Naive thymus-derived CD4-positive, alpha-beta T cell (primary cell): ENCODE results near the gene SUB1. TPM values are rescaled to one million over a fixed set of nuclear protein-coding genes. Genes with fewer than 3 reads are reported as not detected.
A peak's percentile ranks its signal among the peaks of the same experiment; 100 is the strongest.

ENCODE experiments used
- ATAC-seq: fragments of 150-1000 bp; cut with Tn5 transposase; 2 replicates; pipeline ENCODE4 v1.10.0; 2021; ENCODE audit warnings: mild to moderate bottlenecking, moderate library complexity
- CTCF ChIA-PET: fragments of 350-600 bp; sonication (Branson Sonifier 250); formaldehyde crosslinking; loops from one replicate; lab custom pipeline; 2021; ENCODE audit warnings: antibody characterized with exemption; lab: Charles Lee
- POLR2A ChIA-PET: fragments of 350-600 bp; sonication (Branson Sonifier 250); formaldehyde crosslinking; loops from one replicate; lab custom pipeline; 2021; ENCODE audit warnings: antibody characterized with exemption, inconsistent platforms; lab: Charles Lee
- DNase-seq, 9 donors: peaks; one replicate each; pipeline versions ENCODE4 v3.0.0 to v3.0.0-alpha.2; 2020 to 2022; ENCODE audit warnings: mixed read lengths in 1 of 9
- H3K27ac ChIP-seq: one replicate; pipeline ENCODE4 v1.7.0; 2013; ENCODE audit warnings: mild to moderate bottlenecking, low read depth, low read length, moderate library complexity
- H3K27me3 ChIP-seq, 2 donors: one replicate each; pipeline ENCODE4 v1.7.0; 2013; ENCODE audit warnings: low read length in 2 of 2, mild to moderate bottlenecking in 2 of 2, moderate library complexity in 2 of 2; ENCODE audit not compliant: control insufficient read depth in 2 of 2, insufficient read depth in 2 of 2
- H3K36me3 ChIP-seq, 3 experiments: 1 replicate in 2 of 3; 2 replicates in 1 of 3; pipeline ENCODE4 v1.7.0; 2013; ENCODE audit warnings: low read length in 3 of 3, mild to moderate bottlenecking in 3 of 3, moderate library complexity in 1 of 3; ENCODE audit not compliant: insufficient read depth in 3 of 3, control insufficient read depth in 2 of 3
- H3K4me1 ChIP-seq, 2 donors: one replicate each; pipeline ENCODE4 v1.7.0; 2013; ENCODE audit warnings: low read length in 2 of 2, mild to moderate bottlenecking in 2 of 2, moderate library complexity in 1 of 2; ENCODE audit not compliant: control insufficient read depth in 2 of 2, insufficient read depth in 2 of 2
- H3K4me3 ChIP-seq: 2 replicates; pipeline ENCODE4 v1.7.0; 2013; ENCODE audit warnings: mild to moderate bottlenecking, low read length
- H3K9me3 ChIP-seq, 3 experiments: 1 replicate in 2 of 3; 2 replicates in 1 of 3; pipeline ENCODE4 v1.7.0; 2013; ENCODE audit warnings: low read length in 3 of 3; ENCODE audit not compliant: control insufficient read depth in 2 of 3
- H3K27ac Mint-ChIP-seq, 9 donors: one replicate each; pipeline ENCODE4 v1.8.0; 2020 to 2022; ENCODE audit warnings: mixed read lengths in 9 of 9, mild to moderate bottlenecking in 8 of 9, moderate library complexity in 5 of 9, inconsistent platforms in 2 of 9
- H3K27me3 Mint-ChIP-seq, 5 donors: one replicate each; pipeline ENCODE4 v1.8.0; 2021 to 2022; ENCODE audit warnings: mixed read lengths in 5 of 5, mild to moderate bottlenecking in 1 of 5
- H3K36me3 Mint-ChIP-seq, 5 donors: one replicate each; pipeline ENCODE4 v1.8.0; 2020 to 2022; ENCODE audit warnings: mixed read lengths in 5 of 5, mild to moderate bottlenecking in 3 of 5, inconsistent platforms in 1 of 5
- H3K4me1 Mint-ChIP-seq, 7 donors: one replicate each; pipeline ENCODE4 v1.8.0; 2020 to 2022; ENCODE audit warnings: mixed read lengths in 7 of 7, mild to moderate bottlenecking in 3 of 7, inconsistent platforms in 1 of 7
- H3K4me3 Mint-ChIP-seq, 10 donors: one replicate each; pipeline ENCODE4 v1.8.0; 2020 to 2022; ENCODE audit warnings: mild to moderate bottlenecking in 10 of 10, mixed read lengths in 10 of 10, moderate library complexity in 6 of 10, inconsistent platforms in 2 of 10
- H3K9me3 Mint-ChIP-seq, 11 donors: one replicate each; pipeline ENCODE4 v1.8.0; 2020 to 2022; ENCODE audit warnings: mixed read lengths in 11 of 11, mild to moderate bottlenecking in 4 of 11, inconsistent platforms in 1 of 11, moderate library complexity in 1 of 11
- intact Hi-C, 2 donors: fragments of 100-400 bp; cut with micrococcal nuclease; formaldehyde crosslinking; loops; one replicate each; pipeline ENCODE4 v1.15.1; 2023
- polyA plus RNA-seq, 2 donors: library from polyadenylated mRNA; unstranded; fragments of 300-500 nt; fragmentation: Illumina TruSeq; gene quantifications; one replicate each; pipeline ENCODE4 v1.2.3, GENCODE V29; 2021
- total RNA-seq, 6 experiments: library from RNA in 5 of 6; stranded (reverse) in 5 of 6; gene quantifications; 1 replicate in 5 of 6; 2 replicates in 1 of 6; pipeline ENCODE4 v1.2.3 and lab custom pipeline; 2021 to 2026

The SUB1 gene
- total and polyA plus RNA-seq, 7 experiments from 2014 or later = 187 to 571 (median 304) TPM

GRCh38 chr5:32639943-32640342 lies 54.6 kb downstream of the SUB1 start:
- Histone ChIP-seq H3K36me3 (no peaks in the 10 kb centered on the region), H3K27ac (no peak overlapping the region), H3K4me3 (no peak overlapping the region), H3K27me3 (no peaks in the 10 kb centered on the region), H3K4me1 (no peaks in the 10 kb centered on the region), H3K9me3 (no peaks in the 10 kb centered on the region)
- ATAC-seq (no peak), DNase-seq (no peak)
- intact Hi-C loops = no loop called here
- no peak overlapping the region for H3K4me3 Mint-ChIP-seq
- H3K27me3 Mint-ChIP-seq = peaks cover 0 to 3% (median 0%) of the 10 kb centered on the region in 5 donors
- no peak overlapping the region for H3K27ac Mint-ChIP-seq
- H3K4me1 Mint-ChIP-seq = peaks cover 0 to 7% (median 2%) of the 10 kb centered on the region in 7 donors
- ChIA-PET CTCF (no interaction called here), POLR2A (no interaction called here)
- H3K9me3 Mint-ChIP-seq = no peaks in the 10 kb centered on the region
- H3K36me3 Mint-ChIP-seq = no peaks in the 10 kb centered on the region

DNA sequence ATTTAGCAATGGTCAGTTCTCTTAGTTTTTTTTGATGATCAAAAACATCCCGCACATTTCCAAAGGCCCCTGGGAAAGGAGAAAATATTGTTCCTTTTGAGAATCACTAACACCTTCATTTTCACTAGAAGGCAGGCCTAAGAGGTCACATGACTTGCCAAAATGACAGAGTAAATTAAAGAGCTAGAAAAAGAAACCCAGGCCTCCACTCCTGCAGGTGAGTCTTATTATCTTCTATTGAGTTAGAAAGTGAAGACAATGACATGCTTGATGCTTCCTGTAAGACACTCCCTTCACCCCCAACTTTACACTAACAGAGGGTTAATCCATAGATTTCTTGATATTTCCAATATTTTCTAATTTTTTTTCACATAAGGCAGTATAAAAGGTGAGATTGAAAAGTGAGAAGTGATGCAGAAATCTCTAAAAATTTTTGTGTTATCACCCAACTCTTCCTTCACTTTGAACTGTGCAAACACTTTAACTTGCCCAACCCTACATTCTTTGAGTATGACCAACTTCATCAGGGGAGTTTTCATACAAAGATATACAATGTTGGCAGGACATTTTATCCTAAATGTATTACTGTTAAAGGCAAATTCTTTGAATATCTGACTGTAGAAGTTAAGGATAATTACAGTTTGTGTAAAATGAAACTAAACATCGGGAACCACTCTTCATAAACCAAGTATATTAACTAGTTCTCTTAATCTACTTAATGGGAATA lies 57.1 kb downstream of the SUB1 start:
- Histone ChIP-seq H3K27me3 (no peaks in the 10 kb centered on the region), H3K4me1 (no peaks in the 10 kb centered on the region), H3K27ac (no peak overlapping the region), H3K9me3 (no peaks in the 10 kb centered on the region), H3K36me3 (no peaks in the 10 kb centered on the region), H3K4me3 (no peak overlapping the region)
- Mint-ChIP-seq H3K4me3 (no peak overlapping the region), H3K27me3 (peaks cover 0 to 5% (median 0%) of the 10 kb centered on the region in 5 donors), H3K9me3 (no peaks in the 10 kb centered on the region), H3K4me1 (peaks cover 0 to 7% (median 0%) of the 10 kb centered on the region in 7 donors), H3K36me3 (no peaks in the 10 kb centered on the region), H3K27ac (peak overlapping the region in 1 of 9 donors; percentile 42)
- DNase-seq (no peak), ATAC-seq (no peak)
- intact Hi-C loops = no loop called here
- POLR2A ChIA-PET = no interaction called here
- CTCF ChIA-PET = no interaction called here

DNA sequence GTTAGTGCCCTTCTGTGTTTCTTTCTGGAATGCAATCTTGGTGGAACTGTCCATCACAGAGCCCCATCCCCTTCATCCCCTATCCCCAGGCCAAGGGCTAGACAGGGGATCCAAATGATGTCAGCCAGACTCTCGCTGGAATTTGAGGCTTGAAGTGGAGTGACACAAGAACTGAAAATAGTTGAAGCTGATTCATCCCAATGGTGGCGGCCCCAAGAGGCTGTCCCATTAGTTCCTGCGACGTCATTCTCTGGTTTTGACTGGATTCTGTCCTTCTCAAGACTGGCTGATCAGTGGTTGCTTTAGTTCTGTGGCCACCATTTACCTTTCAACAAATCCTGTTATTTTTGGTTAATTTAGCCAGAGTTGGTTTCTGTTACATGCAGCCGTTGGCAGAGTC lies 59.9 kb downstream of the SUB1 start:
- H3K4me3 ChIP-seq = no peak overlapping the region

DNA sequence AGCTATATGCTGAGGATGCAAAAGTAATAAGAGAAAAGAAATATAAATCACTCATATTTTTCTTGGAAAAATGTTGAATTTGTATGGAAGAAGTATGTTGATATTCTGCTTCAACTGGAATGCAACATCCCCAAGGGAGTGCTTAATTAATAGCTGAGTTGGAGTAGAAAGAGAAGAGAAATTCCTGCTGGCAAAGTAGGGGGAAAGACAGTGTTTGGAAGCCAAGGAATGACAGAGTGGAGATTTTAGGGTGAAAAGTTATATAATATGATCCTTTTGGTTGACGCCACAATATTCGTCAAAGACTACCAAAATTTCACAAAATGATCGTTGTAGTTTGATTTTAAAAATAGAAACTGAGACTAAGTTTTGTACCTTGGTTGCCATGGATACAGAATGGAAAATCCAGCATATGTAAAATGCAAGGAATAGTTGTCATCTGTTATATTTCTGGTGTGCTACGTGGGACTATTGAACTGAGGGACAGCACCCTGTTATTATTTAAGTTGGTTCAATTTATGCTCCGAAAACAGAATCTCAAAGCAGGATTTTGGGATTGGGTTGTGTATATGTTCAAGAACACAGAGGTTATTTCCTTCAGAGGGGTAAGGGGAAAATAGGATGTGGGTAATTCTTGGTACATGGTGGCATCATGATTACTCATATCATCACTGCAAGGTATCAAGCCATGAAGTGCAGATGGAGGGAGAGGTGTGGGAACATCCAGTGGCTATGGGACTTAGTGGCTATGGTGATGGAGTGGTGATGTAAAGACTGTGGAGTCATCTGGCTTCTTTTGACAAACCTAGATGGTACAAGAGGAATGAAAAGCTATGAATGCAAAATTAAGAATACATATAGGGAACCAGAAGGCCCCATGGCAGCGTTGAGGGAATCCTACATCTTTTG lies 61.0 kb downstream of the SUB1 start:
- H3K9me3 ChIP-seq = no peaks in the 10 kb centered on the region
- Mint-ChIP-seq H3K4me1 (peaks cover 0 to 7% (median 0%) of the 10 kb centered on the region in 7 donors), H3K27me3 (peaks cover 0 to 5% (median 0%) of the 10 kb centered on the region in 5 donors), H3K9me3 (no peaks in the 10 kb centered on the region), H3K36me3 (no peaks in the 10 kb centered on the region), H3K4me3 (no peak overlapping the region), H3K27ac (no peak overlapping the region)
- H3K27me3 ChIP-seq = no peaks in the 10 kb centered on the region
- no peaks in the 10 kb centered on the region for H3K36me3 ChIP-seq
- no peak overlapping the region for H3K27ac ChIP-seq
- intact Hi-C loops = no loop called here
- ChIA-PET CTCF (no interaction called here), POLR2A (no interaction called here)
- H3K4me3 ChIP-seq = no peak overlapping the region
- ATAC-seq (no peak), DNase-seq (no peak)
- H3K4me1 ChIP-seq = no peaks in the 10 kb centered on the region

More for the DNA sequence above, 59.9 kb downstream of the SUB1 start:
- POLR2A ChIA-PET = no interaction called here
- no peaks in the 10 kb centered on the region for H3K36me3 ChIP-seq
- CTCF ChIA-PET = no interaction called here
- no peak for ATAC-seq
- no peak overlapping the region for H3K27ac Mint-ChIP-seq
- peaks cover 0 to 7% (median 0%) of the 10 kb centered on the region in 7 donors for H3K4me1 Mint-ChIP-seq
- no peak overlapping the region for H3K27ac ChIP-seq
- intact Hi-C loops = no loop called here
- H3K4me3 Mint-ChIP-seq = no peak overlapping the region
- H3K36me3 Mint-ChIP-seq = no peaks in the 10 kb centered on the region
- H3K9me3 Mint-ChIP-seq = no peaks in the 10 kb centered on the region
- no peaks in the 10 kb centered on the region for H3K27me3 ChIP-seq
- no peak for DNase-seq
- H3K9me3 ChIP-seq = no peaks in the 10 kb centered on the region
- H3K4me1 ChIP-seq = no peaks in the 10 kb centered on the region
- H3K27me3 Mint-ChIP-seq = peaks cover 0 to 5% (median 0%) of the 10 kb centered on the region in 5 donors

- Mint-ChIP-seq H3K4me3 (no peak overlapping the region), H3K36me3 (peaks cover 0 to 8% (median 3%) of the 10 kb centered on the region in 5 donors), H3K9me3 (peaks cover 0 to 20% (median 10%) of the 10 kb centered on the region in 11 donors), H3K27ac (no peak overlapping the region), H3K4me1 (no peaks in the 10 kb centered on the region), H3K27me3 (peaks cover 0 to 16% (median 9%) of the 10 kb centered on the region in 5 donors)
- Histone ChIP-seq H3K4me1 (no peaks in the 10 kb centered on the region), H3K27ac (no peak overlapping the region), H3K9me3 (no peaks in the 10 kb centered on the region), H3K27me3 (no peaks in the 10 kb centered on the region), H3K4me3 (no peak overlapping the region), H3K36me3 (no peaks in the 10 kb centered on the region)
- POLR2A ChIA-PET = no interaction called here
- CTCF ChIA-PET = no interaction called here
- intact Hi-C loops = no loop called here
- DNase-seq (no peak), ATAC-seq (no peak)
Measured at GRCh38 chr5:32651088-32651487, 65.7 kb downstream of the SUB1 start.

DNA sequence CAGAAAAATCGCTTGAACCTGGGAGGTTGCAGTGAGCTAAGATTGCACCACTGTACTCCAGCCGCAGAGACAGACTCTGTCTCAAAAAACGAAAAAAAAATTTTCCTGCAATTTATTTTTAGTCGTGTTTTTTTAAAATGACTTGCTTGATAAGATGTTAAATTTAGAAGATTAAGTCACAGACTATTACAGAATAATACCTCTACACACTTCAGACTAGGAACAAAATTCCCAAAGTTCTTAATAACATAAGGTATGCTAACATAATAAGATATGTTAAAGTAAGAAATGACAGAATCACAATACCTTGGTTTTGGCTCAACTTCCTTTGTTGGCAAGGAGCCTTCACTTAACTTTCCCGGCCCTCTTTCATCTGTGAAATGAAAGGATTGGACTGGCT lies 66.3 kb downstream of the SUB1 start:
- Mint-ChIP-seq H3K36me3 (peaks cover 0 to 12% (median 3%) of the 10 kb centered on the region in 5 donors), H3K27me3 (peaks cover 0 to 16% (median 9%) of the 10 kb centered on the region in 5 donors), H3K4me1 (no peaks in the 10 kb centered on the region), H3K4me3 (no peak overlapping the region), H3K27ac (no peak overlapping the region), H3K9me3 (peaks cover 0 to 26% (median 12%) of the 10 kb centered on the region in 11 donors)
- H3K36me3 ChIP-seq = no peaks in the 10 kb centered on the region
- H3K4me1 ChIP-seq = no peaks in the 10 kb centered on the region
- POLR2A ChIA-PET = no interaction called here
- CTCF ChIA-PET = no interaction called here
- H3K27ac ChIP-seq = no peak overlapping the region
- H3K27me3 ChIP-seq = no peaks in the 10 kb centered on the region
- DNase-seq (no peak), ATAC-seq (no peak)
- H3K9me3 ChIP-seq = peaks cover 0 to under 1% (median 0%) of the 10 kb centered on the region in 3 experiments
- H3K4me3 ChIP-seq = no peak overlapping the region
- intact Hi-C loops = no loop called here
